ENCODE results near the gene MYO1C. TPM values are rescaled to one million over a fixed set of nuclear protein-coding genes. Genes with fewer than 3 reads are reported as not detected.

The MYO1C gene
- total and polyA plus RNA-seq, 2 experiments from 2014 or later: 76.8 to 85.3 TPM

- Histone ChIP-seq H2AFZ (no peak overlapping the region), H4K20me1 (ENCODE audit: insufficient read depth, poor library complexity, severe bottlenecking) (no peaks in the 10 kb centered on the region), H3K79me2 (no peaks in the 10 kb centered on the region), H3K27ac (no peak overlapping the region), H3K4me2 (no peak overlapping the region), H3K36me3 (replicated peaks; ENCODE audit: insufficient read depth, low read depth) (peaks cover 4% of the 10 kb centered on the region), H3K27me3 (no peaks in the 10 kb centered on the region), H3K4me1 (ENCODE audit: insufficient read depth) (no peaks in the 10 kb centered on the region), H3K9me2 (replicated peaks; ENCODE audit: insufficient read depth) (no peaks in the 10 kb centered on the region), H3K4me3 (no peak overlapping the region), H3K9me3 (ENCODE audit: low read depth) (no peaks in the 10 kb centered on the region)
- WGBS (ENCODE audit: low lambda C conversion rate, missing lambda C conversion rate): 80% methylated on average over 4 of the region's 4 CpGs
- no peak for DNase-seq (ENCODE audit: low spot score)
- no peak for TF ChIP-seq CTCF (IDR thresholded peaks at IDR 0.05; ENCODE audit: poor library complexity)
- TF ChIP-seq EZH2 (IDR thresholded peaks at IDR 0.05; ENCODE audit: borderline replicate concordance): no peak
- no peak for TF ChIP-seq EZH2phosphoT487 (IDR thresholded peaks at IDR 0.05; ENCODE audit: low read depth, severe bottlenecking, unreplicated experiment)
These were observed 43.3 kb upstream of the MYO1C start for GRCh38 chr17:1535737-1536136.

GRCh38 chr17:1533661-1534325 lies 41.3 kb upstream of the MYO1C start:
- Histone ChIP-seq H3K27ac (no peak overlapping the region), H3K79me2 (no peaks in the 10 kb centered on the region), H4K20me1 (ENCODE audit: insufficient read depth, poor library complexity, severe bottlenecking) (no peaks in the 10 kb centered on the region), H3K4me2 (no peak overlapping the region), H3K36me3 (replicated peaks; ENCODE audit: insufficient read depth, low read depth) (peaks cover 4% of the 10 kb centered on the region), H3K4me3 (no peak overlapping the region), H2AFZ (no peak overlapping the region), H3K27me3 (no peaks in the 10 kb centered on the region), H3K4me1 (ENCODE audit: insufficient read depth) (no peaks in the 10 kb centered on the region), H3K9me3 (ENCODE audit: low read depth) (no peaks in the 10 kb centered on the region), H3K9me2 (replicated peaks; ENCODE audit: insufficient read depth) (no peaks in the 10 kb centered on the region)
- DNase-seq (ENCODE audit: low spot score): no peak
- TF ChIP-seq CTCF (IDR thresholded peaks at IDR 0.05; ENCODE audit: poor library complexity) (no peak), EZH2phosphoT487 (IDR thresholded peaks at IDR 0.05; ENCODE audit: low read depth, severe bottlenecking, unreplicated experiment) (no peak), EZH2 (IDR thresholded peaks at IDR 0.05; ENCODE audit: borderline replicate concordance) (no peak)
- 95% methylated on average over 24 of the region's 24 CpGs for WGBS (ENCODE audit: low lambda C conversion rate, missing lambda C conversion rate)

- Histone ChIP-seq H3K36me3 (replicated peaks; ENCODE audit: insufficient read depth, low read depth) (no peaks in the 10 kb centered on the region), H3K79me2 (no peaks in the 10 kb centered on the region), H4K20me1 (ENCODE audit: insufficient read depth, poor library complexity, severe bottlenecking) (no peaks in the 10 kb centered on the region), H2AFZ (no peak overlapping the region), H3K9me3 (ENCODE audit: low read depth) (no peaks in the 10 kb centered on the region), H3K9me2 (replicated peaks; ENCODE audit: insufficient read depth) (no peaks in the 10 kb centered on the region), H3K27me3 (no peaks in the 10 kb centered on the region), H3K4me1 (ENCODE audit: insufficient read depth) (no peaks in the 10 kb centered on the region), H3K4me3 (no peak overlapping the region), H3K4me2 (no peak overlapping the region), H3K27ac (no peak overlapping the region)
- no peak for TF ChIP-seq EZH2 (IDR thresholded peaks at IDR 0.05; ENCODE audit: borderline replicate concordance)
- no peak for TF ChIP-seq EZH2phosphoT487 (IDR thresholded peaks at IDR 0.05; ENCODE audit: low read depth, severe bottlenecking, unreplicated experiment)
- TF ChIP-seq CTCF (IDR thresholded peaks at IDR 0.05; ENCODE audit: poor library complexity): no peak
- no peak for DNase-seq (ENCODE audit: low spot score)
- WGBS (ENCODE audit: low lambda C conversion rate, missing lambda C conversion rate): 91% methylated on average over 10 of the region's 10 CpGs
These were observed 40.5 kb upstream of the MYO1C start for GRCh38 chr17:1532836-1533602.

All from hepatocyte (in vitro differentiated cells).